Measurements from ENCODE around the gene GFM1.

- TF ChIP-seq CTCF (conservative IDR thresholded peaks at IDR 0.05; ENCODE audit: low read depth, low read length) (no peak), EZH2 (IDR thresholded peaks at IDR 0.05; ENCODE audit: borderline replicate concordance, low read depth, low read length, poor library complexity, severe bottlenecking) (no peak)
Measured at GRCh38 chr3:158735296-158736033, 91.1 kb downstream of the GFM1 start.
